Fibroblast of lung (primary cell): ENCODE data around the gene DNAL4.

Source experiments
- EZH2 ChIP-seq: IDR thresholded peaks from 2 replicates; pipeline ENCODE4 v1.5.1; 2012; ENCODE audit warnings: low read length, control low read depth, mild to moderate bottlenecking; ENCODE audit errors: missing control alignments
- TF ChIP-seq, protein P1 (sequence below), 2 donors: IDR thresholded peaks in 1 of 2; conservative IDR thresholded peaks in 1 of 2; 1 replicate in 1 of 2; 2 replicates in 1 of 2; pipeline ENCODE4 v1.5.1; 2011 to 2012; ENCODE audit warnings: low read length in 2 of 2, control low read depth in 1 of 2, inconsistent platforms in 1 of 2, low read depth in 1 of 2, mild to moderate bottlenecking in 1 of 2

DNA sequence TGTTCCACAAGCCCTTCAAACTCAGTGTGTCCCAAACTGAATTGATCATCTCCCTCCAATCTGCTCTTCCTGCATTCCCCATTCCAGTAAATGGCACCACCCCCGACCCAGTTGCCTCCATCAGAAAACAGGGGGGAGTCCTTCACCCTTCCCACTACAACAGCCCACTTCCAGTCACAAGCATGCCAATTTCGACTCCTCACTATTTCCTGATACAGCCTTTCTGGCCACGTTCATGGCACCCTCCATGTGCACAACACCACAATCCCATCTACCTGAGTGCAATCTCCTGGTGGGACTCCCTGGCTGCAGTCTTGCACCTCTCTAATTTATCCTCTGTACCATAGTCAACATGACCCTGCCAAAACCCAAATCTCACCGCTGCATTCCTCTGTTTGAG is 1.6 kb upstream of the DNAL4 start:
- TF ChIP-seq, protein P1, sequence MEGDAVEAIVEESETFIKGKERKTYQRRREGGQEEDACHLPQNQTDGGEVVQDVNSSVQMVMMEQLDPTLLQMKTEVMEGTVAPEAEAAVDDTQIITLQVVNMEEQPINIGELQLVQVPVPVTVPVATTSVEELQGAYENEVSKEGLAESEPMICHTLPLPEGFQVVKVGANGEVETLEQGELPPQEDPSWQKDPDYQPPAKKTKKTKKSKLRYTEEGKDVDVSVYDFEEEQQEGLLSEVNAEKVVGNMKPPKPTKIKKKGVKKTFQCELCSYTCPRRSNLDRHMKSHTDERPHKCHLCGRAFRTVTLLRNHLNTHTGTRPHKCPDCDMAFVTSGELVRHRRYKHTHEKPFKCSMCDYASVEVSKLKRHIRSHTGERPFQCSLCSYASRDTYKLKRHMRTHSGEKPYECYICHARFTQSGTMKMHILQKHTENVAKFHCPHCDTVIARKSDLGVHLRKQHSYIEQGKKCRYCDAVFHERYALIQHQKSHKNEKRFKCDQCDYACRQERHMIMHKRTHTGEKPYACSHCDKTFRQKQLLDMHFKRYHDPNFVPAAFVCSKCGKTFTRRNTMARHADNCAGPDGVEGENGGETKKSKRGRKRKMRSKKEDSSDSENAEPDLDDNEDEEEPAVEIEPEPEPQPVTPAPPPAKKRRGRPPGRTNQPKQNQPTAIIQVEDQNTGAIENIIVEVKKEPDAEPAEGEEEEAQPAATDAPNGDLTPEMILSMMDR (conservative IDR thresholded peaks at IDR 0.05 in 1 of 2, IDR thresholded peaks at IDR 0.05 in 1 of 2; ENCODE audit: low read depth in 1 of 2, low read length in 2 of 2): no peak
- no peak for TF ChIP-seq EZH2
